H1 (cell line): ENCODE results near the gene ENTPD5. TPM values are rescaled to one million over a fixed set of nuclear protein-coding genes. Genes with fewer than 3 reads are reported as not detected.

Experiments
- CEBPB ChIP-seq: IDR thresholded peaks from 2 replicates; pipeline ENCODE4 v1.6.1; 2012; ENCODE audit warnings: low read depth, low read length
- EGR1 ChIP-seq: IDR thresholded peaks from 2 replicates; pipeline ENCODE4 v1.6.1; 2011; ENCODE audit warnings: low read depth, low read length, borderline replicate concordance
- EZH2 ChIP-seq: fragments of 200-600 bp; sonication (generic); IDR thresholded peaks from 2 replicates; pipeline ENCODE4 v1.7.1; 2012; ENCODE audit warnings: low read depth, mild to moderate bottlenecking, moderate library complexity, low read length, inconsistent platforms; ENCODE audit not compliant: severe bottlenecking
- HDAC6 ChIP-seq: IDR thresholded peaks from one replicate; pipeline ENCODE4 v1.7.1; 2012; ENCODE audit warnings: low read depth, mild to moderate bottlenecking, inconsistent platforms, low read length, moderate library complexity
- MAFK ChIP-seq: IDR thresholded peaks from 2 replicates; pipeline ENCODE4 v1.6.1; 2012; ENCODE audit warnings: low read depth, mild to moderate bottlenecking, improper control_type of control experiment, low read length
- SAP30 ChIP-seq: fragments of 300-600 bp; sonication (generic); IDR thresholded peaks from 2 replicates; pipeline ENCODE4 v1.7.1; 2012; ENCODE audit warnings: low read length, moderate library complexity, mild to moderate bottlenecking, inconsistent platforms; ENCODE audit not compliant: insufficient read depth, insufficient replicate concordance
- SIX5 ChIP-seq: IDR thresholded peaks from 2 replicates; pipeline ENCODE4 v1.6.1; 2011; ENCODE audit warnings: mild to moderate bottlenecking, low read depth, low read length
- polyA plus RNA-seq, 7 experiments: library from polyadenylated mRNA; depleted of rRNA in 3 of 7; stranded (reverse) in 5 of 7; unstranded in 2 of 7; fragments of >200 nt in 5 of 7; fragments of 200-250 nt in 2 of 7; gene quantifications; 1 replicate in 5 of 7; 2 replicates in 1 of 7; 4 replicates in 1 of 7; pipeline versions ENCODE4 v1.2.1 to v1.2.3, GENCODE V29; 2011 to 2013; ENCODE audit warnings: missing spikeins in 2 of 7, mixed read lengths in 2 of 7
- total RNA-seq: library from RNA; stranded (reverse); fragmentation: NEBNext Ultra II Directional; extraction: Animal tissue kit (Norgen Biotek cat#: 25700); gene quantifications from 2 replicates; pipeline ENCODE4 v1.2.1, GENCODE V29; 2021

ENTPD5 gene
- total and polyA plus RNA-seq, 2 of the 8 experiments (the other 6 are each of a cell fraction or from before 2014, with no cell fraction given) = 5.0 to 6.5 TPM

DNA sequence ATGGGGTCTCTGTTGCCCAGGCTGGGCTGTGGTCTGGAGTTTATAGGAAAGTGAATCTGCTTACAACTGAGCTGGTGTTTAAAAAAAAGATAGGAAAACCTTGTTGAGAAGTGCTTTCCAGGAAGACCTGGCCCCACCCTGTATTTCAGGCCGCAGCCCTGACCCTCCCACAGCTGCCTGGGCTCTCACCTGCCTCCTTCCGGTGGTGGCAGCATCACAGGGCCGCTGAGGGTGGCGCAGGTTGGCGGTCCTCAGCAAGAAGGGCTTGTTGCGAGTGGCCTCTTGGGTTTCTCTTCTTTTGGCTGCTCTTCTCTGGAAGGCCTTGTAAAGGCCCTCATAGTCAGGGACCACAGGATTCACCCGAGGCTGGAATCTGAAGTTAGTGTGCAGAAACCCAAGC, 76.9 kb downstream of the ENTPD5 start (continued):
- TF ChIP-seq EZH2 (no peak), SIX5 (no peak), SAP30 (no peak), CEBPB (no peak), EGR1 (no peak), HDAC6 (no peak), MAFK (no peak)
